ENCODE measurements around the gene PNLIPRP2.

PNLIPRP2 gene

DNA sequence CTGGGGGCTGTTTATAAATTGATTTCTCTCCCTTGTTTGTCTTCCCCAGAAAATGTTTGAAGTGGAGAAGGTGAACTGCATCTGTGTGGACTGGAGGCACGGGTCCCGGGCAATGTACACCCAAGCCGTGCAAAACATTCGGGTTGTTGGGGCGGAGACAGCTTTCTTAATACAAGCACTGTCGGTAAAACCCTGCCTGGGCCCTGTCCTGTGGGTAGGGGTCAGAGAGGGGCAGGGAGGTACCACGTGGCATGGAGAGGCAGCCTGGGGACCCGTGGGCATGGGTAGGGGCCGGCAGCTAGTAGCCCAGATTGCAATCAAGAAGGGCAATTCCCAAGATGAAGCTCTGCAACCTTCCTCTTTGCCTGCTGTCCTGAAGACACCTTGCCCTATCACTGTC lies 6.1 kb downstream of the PNLIPRP2 start:
- no peak for TF ChIP-seq GATA2 (IDR thresholded peaks at IDR 0.05; ENCODE audit: low read depth, low read length)
- no peak for TF ChIP-seq GATA3 (IDR thresholded peaks at IDR 0.05; ENCODE audit: low read depth, low read length)

DNA sequence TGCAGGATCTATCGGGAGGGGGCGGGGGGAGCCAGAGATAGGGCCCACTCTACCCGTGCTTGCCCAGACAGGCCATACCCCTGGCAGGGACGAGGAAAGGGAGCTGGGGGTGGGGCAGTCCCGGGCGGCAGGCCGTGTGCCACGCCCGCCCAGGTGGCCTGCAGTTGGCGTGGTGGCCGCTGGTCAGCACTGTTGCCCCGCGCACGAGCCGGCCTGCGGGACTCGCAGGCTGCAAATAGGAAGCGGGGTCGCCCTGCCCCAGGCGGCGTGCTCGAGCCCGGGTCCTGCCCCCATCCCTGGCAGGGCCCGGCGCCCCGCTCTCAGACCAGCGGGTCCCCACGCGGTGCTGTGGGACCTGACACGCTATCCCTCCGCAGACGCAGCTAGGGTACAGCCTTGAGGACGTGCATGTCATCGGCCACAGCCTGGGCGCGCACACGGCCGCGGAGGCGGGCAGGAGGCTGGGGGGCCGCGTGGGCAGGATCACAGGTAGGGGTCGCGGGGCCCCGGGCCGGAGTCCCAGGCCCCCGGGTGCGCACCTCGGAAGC lies 6.7 kb downstream of the PNLIPRP2 start:
- TF ChIP-seq GATA2 (IDR thresholded peaks at IDR 0.05; ENCODE audit: low read depth, low read length), result no peak
- no peak for TF ChIP-seq GATA3 (IDR thresholded peaks at IDR 0.05; ENCODE audit: low read depth, low read length)

GRCh38 chr10:116629340-116629739 lies 8.6 kb downstream of the PNLIPRP2 start:
- TF ChIP-seq GATA3 (IDR thresholded peaks at IDR 0.05; ENCODE audit: low read depth, low read length), result no peak
- TF ChIP-seq GATA2 (IDR thresholded peaks at IDR 0.05; ENCODE audit: low read depth, low read length), result no peak

GRCh38 chr10:116630020-116630419 lies 9.3 kb downstream of the PNLIPRP2 start:
- TF ChIP-seq GATA3 (IDR thresholded peaks at IDR 0.05; ENCODE audit: low read depth, low read length) (no peak), GATA2 (IDR thresholded peaks at IDR 0.05; ENCODE audit: low read depth, low read length) (no peak)

DNA sequence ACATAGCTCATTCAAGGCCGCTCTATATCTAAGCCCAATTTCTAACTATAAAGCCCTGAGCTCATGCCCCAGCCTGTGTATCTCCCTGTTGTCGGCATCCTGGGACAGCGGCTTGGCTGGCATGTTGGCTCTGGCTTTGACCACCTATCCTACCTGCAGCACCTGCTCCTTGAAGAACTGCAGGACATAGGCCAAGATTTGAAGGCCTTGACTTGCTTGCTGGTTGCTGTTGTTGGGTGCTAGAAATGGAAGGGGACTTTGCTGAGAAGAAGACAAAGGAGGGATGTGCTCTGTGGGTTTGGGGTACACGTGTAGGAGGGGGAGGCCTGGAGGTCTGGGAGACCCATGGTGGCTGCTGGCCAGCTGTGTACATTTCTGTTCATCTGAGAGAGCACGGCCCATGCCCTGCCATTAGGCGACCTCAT lies 11.1 kb downstream of the PNLIPRP2 start:
- no peak for TF ChIP-seq GATA2 (IDR thresholded peaks at IDR 0.05; ENCODE audit: low read depth, low read length)

DNA sequence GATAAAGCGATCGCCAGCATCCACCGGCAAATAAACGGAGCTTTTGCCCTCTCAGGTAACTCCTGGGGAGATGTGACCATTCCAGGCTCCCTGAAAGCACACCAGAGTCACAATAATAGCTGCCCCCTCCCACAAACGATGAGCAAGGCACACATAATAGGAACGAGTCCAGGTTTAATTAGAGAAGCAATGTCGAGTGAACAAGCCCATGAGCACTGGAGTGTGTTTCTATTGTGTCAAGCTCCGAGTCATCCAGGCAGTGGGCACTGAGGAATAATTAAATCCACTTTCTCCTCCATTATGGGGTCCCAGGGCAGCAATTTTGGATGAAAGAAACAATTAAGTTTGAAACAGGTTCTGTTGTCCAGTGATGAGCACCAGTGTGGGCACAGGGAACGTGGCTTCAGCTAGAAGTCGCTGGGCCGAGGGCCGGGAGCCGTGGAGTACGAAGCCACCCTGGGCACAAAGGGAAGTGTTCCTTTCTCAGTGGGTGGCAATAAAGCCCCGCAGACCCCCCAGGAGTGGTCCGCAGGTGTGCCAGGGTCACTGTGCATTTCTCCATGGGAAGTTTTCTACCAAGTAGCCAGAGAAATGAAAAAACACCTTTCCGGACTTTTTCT lies 12.0 kb downstream of the PNLIPRP2 start:
- TF ChIP-seq GATA2 (IDR thresholded peaks at IDR 0.05; ENCODE audit: low read depth, low read length) (no peak), GATA3 (IDR thresholded peaks at IDR 0.05; ENCODE audit: low read depth, low read length) (no peak)

DNA sequence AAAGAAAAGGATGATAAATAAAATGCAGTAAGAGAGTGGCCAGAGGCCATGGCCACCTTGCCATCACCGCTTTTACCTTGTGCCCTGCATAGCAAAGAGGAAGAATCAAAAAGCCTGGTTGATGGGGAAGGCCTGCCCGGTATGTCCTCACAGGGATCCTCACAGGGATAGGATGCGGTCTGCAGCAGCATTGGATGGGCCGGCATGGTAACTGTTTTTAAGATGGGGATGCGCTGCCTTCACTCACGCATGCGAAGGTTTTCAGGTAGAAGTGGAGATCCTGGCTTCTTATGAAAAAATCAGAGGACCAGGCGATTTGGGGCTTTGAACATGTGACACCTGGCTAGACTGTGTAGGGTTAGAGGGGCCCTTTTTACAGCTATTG lies 12.5 kb downstream of the PNLIPRP2 start:
- TF ChIP-seq GATA2 (IDR thresholded peaks at IDR 0.05; ENCODE audit: low read depth, low read length) (no peak), GATA3 (IDR thresholded peaks at IDR 0.05; ENCODE audit: low read depth, low read length) (no peak)

DNA sequence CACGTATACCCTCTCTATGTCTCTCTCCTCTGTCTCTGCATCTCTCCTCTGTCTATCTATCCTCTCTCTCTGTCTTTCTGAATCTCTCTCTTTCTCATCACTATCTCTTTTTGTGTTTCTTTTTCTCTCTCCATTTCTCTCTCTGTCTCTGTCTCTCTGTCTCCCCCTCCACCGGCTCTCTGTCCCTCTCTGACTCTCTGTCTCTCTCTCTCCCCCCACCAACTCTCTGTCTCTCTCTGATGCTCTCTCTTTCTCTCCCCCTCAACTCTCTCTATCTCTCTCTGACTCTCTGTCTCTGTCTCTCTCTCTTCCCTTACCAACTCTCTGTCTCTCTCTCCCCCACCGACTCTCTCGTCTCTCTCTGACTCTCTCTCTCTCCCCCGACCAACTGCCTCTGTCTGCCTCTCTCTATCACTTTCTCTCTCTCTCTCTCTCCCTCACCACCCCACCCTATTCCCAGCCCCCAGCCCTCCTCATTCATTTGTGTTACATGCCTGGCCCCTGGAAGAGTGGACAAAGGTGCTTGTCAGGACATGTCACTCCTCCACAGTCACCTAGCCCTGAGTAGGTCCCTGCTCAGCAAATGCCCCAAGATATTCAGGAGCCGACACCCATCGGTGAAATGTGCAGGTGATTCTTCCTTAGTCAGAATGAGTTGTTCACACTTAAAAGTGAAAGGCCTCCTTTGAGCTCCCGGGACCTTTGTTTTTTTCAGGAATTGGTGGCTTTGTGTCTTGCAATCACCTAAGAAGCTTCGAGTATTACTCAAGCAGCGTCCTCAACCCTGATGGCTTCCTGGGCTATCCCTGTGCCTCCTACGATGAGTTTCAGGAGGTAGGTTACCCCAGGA lies 13.6 kb downstream of the PNLIPRP2 start:
- TF ChIP-seq GATA2 (IDR thresholded peaks at IDR 0.05; ENCODE audit: low read depth, low read length) (no peak), GATA3 (IDR thresholded peaks at IDR 0.05; ENCODE audit: low read depth, low read length) (no peak)

DNA sequence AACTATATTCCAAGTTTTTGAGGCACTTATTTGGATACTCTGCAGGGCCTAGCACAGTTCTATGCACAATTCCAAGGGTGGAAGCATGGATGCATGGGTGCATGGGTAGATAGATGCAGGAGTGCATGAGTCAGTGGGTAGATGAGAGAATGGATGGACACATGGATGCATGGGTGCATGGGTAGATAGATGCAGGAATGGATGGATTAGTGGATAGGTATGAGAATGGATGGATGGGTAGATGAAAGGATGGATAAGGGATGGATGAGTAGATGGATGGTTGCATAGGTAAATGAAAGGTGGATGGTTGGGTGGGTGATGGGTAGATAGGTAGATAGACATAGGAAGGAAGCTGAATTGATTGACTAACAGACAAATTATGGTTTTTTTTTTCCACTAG lies 15.6 kb downstream of the PNLIPRP2 start:
- TF ChIP-seq GATA3 (IDR thresholded peaks at IDR 0.05; ENCODE audit: low read depth, low read length) (no peak), GATA2 (IDR thresholded peaks at IDR 0.05; ENCODE audit: low read depth, low read length) (no peak)

- TF ChIP-seq GATA2 (IDR thresholded peaks at IDR 0.05; ENCODE audit: low read depth, low read length) (no peak), GATA3 (IDR thresholded peaks at IDR 0.05; ENCODE audit: low read depth, low read length) (no peak)
Measured at GRCh38 chr10:116636976-116637375, 16.2 kb downstream of the PNLIPRP2 start.

- TF ChIP-seq GATA3 (IDR thresholded peaks at IDR 0.05; ENCODE audit: low read depth, low read length) (no peak), GATA2 (IDR thresholded peaks at IDR 0.05; ENCODE audit: low read depth, low read length) (no peak)
Measured at GRCh38 chr10:116637830-116638229, 17.1 kb downstream of the PNLIPRP2 start.

DNA sequence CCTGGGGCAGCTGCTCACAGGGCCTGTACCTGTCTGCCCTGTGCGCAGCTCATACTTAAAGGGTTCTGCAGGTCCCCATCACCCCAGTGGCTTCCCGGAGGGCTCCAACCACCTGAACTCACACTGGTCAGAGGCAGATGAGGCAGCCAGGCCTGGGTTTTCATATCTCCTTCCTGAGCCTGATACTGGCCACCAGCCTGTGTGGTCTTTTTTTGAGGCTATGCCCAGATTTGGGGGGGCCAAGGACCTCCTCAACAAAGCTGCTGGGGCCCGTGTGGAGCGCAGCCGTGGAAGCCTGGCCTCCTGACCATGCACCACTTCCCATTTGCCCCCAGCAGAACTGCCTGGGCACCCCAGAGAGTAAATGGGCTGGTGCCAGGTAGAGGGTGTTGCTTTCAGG lies 25.7 kb downstream of the PNLIPRP2 start:
- TF ChIP-seq GATA3 (IDR thresholded peaks at IDR 0.05; ENCODE audit: low read depth, low read length), result no peak
- no peak for TF ChIP-seq GATA2 (IDR thresholded peaks at IDR 0.05; ENCODE audit: low read depth, low read length)

- TF ChIP-seq GATA3 (IDR thresholded peaks at IDR 0.05; ENCODE audit: low read depth, low read length), result no peak
- no peak for TF ChIP-seq GATA2 (IDR thresholded peaks at IDR 0.05; ENCODE audit: low read depth, low read length)
Measured at GRCh38 chr10:116648903-116649302, 28.1 kb downstream of the PNLIPRP2 start.

- TF ChIP-seq GATA2 (IDR thresholded peaks at IDR 0.05; ENCODE audit: low read depth, low read length) (no peak), GATA3 (IDR thresholded peaks at IDR 0.05; ENCODE audit: low read depth, low read length) (no peak)
Measured at GRCh38 chr10:116653885-116654284, 33.1 kb downstream of the PNLIPRP2 start.

GRCh38 chr10:116654816-116655215 lies 34.1 kb downstream of the PNLIPRP2 start:
- TF ChIP-seq GATA2 (IDR thresholded peaks at IDR 0.05; ENCODE audit: low read depth, low read length) (no peak), GATA3 (IDR thresholded peaks at IDR 0.05; ENCODE audit: low read depth, low read length) (no peak)

All from SH-SY5Y (cell line).